Neural cell (in vitro differentiated cells): ENCODE measurements around the gene PDS5A. TPM values are rescaled to one million over a fixed set of nuclear protein-coding genes. Genes with fewer than 3 reads are reported as not detected.

Experiments
- H2AFZ ChIP-seq: fragments of 200-600, 300-800 bp; sonication (generic), shearing (Covaris generic); 2 replicates; pipeline ENCODE4 v1.6.0; 2014; ENCODE audit warnings: low read depth, mild to moderate bottlenecking, antibody characterized with exemption, low read length, moderate library complexity
- H3F3A ChIP-seq: fragments of 200-600 bp; shearing (Covaris generic); 2 replicates; pipeline ENCODE4 v1.6.1; 2016; ENCODE audit warnings: mild to moderate bottlenecking, moderate library complexity, mixed read lengths, antibody characterized with exemption, low read length; ENCODE audit not compliant: insufficient read depth, poor library complexity, severe bottlenecking
- H3K27ac ChIP-seq: fragments of 200-600, 300-800 bp; sonication (generic), shearing (Covaris generic); 2 replicates; pipeline ENCODE4 v1.5.1; 2014; ENCODE audit warnings: mild to moderate bottlenecking, low read length, moderate library complexity
- H3K27me3 ChIP-seq: fragments of 300-800, 200-600 bp; sonication (generic), shearing (Covaris generic); 2 replicates; pipeline ENCODE4 v1.6.0; 2014; ENCODE audit warnings: mild to moderate bottlenecking, low read depth, low read length, moderate library complexity; ENCODE audit not compliant: insufficient read depth
- H3K36me3 ChIP-seq: fragments of 300-800, 200-600 bp; sonication (generic), shearing (Covaris generic); 2 replicates; pipeline ENCODE4 v1.5.1; 2014; ENCODE audit warnings: mild to moderate bottlenecking, antibody characterized with exemption, low read length, moderate library complexity; ENCODE audit not compliant: insufficient read depth
- H3K4me2 ChIP-seq: fragments of 300-800, 200-600 bp; sonication (generic), shearing (Covaris generic); 2 replicates; pipeline ENCODE4 v1.6.0; 2014; ENCODE audit warnings: mild to moderate bottlenecking, low read length
- H3K4me3 ChIP-seq: fragments of 300-800, 200-600 bp; sonication (generic), shearing (Covaris generic); 2 replicates; pipeline ENCODE4 v1.5.1; 2014; ENCODE audit warnings: mild to moderate bottlenecking, low read length, moderate library complexity
- H3K79me2 ChIP-seq: fragments of 200-600 bp; shearing (Covaris generic); replicated peaks from 2 replicates; pipeline ENCODE4 v1.6.0; 2014; ENCODE audit warnings: mild to moderate bottlenecking, low read length, moderate library complexity; ENCODE audit not compliant: insufficient read depth
- H3K9ac ChIP-seq: fragments of 300-800, 200-600 bp; sonication (generic), shearing (Covaris generic); 2 replicates; pipeline ENCODE4 v1.6.1; 2016; ENCODE audit warnings: mild to moderate bottlenecking, low read length, mixed read lengths
- H3K9me2 ChIP-seq: fragments of 200-600 bp; shearing (Covaris generic); 2 replicates; pipeline ENCODE4 v1.6.1; 2016; ENCODE audit warnings: mild to moderate bottlenecking, low read length, mixed read lengths; ENCODE audit not compliant: insufficient read depth
- H3K9me3 ChIP-seq: fragments of 200-600, 300-800 bp; sonication (generic), shearing (Covaris generic); 2 replicates; pipeline ENCODE4 v1.6.1; 2016; ENCODE audit warnings: mild to moderate bottlenecking, mixed run types, low read length, moderate library complexity, mixed read lengths
- H4K20me1 ChIP-seq: fragments of 200-600 bp; shearing (Covaris generic); 2 replicates; pipeline ENCODE4 v1.6.1; 2016; ENCODE audit warnings: mild to moderate bottlenecking, mixed run types; ENCODE audit not compliant: insufficient read depth
- EP300 ChIP-seq: fragments of 450-650 bp; conservative IDR thresholded peaks from 2 replicates; pipeline ENCODE4 v1.6.1; 2014; ENCODE audit warnings: antibody characterized with exemption, mild to moderate bottlenecking, moderate library complexity; ENCODE audit not compliant: poor library complexity, severe bottlenecking
- EZH2 ChIP-seq: fragments of 200-600, 300-800 bp; shearing (Covaris generic), sonication (generic); IDR thresholded peaks from 2 replicates; pipeline ENCODE4 v1.6.1; 2014; ENCODE audit warnings: antibody characterized with exemption, low read length, borderline replicate concordance, mild to moderate bottlenecking; ENCODE audit not compliant: insufficient read depth, poor library complexity, severe bottlenecking
- MXI1 ChIP-seq: fragments of 450-650 bp; conservative IDR thresholded peaks from 2 replicates; pipeline ENCODE4 v1.6.1; 2014; ENCODE audit warnings: antibody characterized with exemption, mild to moderate bottlenecking; ENCODE audit not compliant: poor library complexity, severe bottlenecking
- POLR2AphosphoS5 ChIP-seq: IDR thresholded peaks from 2 replicates; pipeline ENCODE4 v1.6.1; 2012
- RAD21 ChIP-seq: fragments of 450-650 bp; conservative IDR thresholded peaks from 2 replicates; pipeline ENCODE4 v1.6.1; 2014; ENCODE audit warnings: antibody characterized with exemption, mild to moderate bottlenecking, moderate library complexity
- SMC3 ChIP-seq: fragments of 450-650 bp; conservative IDR thresholded peaks from 2 replicates; pipeline ENCODE4 v1.6.1; 2014; ENCODE audit warnings: antibody characterized with exemption, mild to moderate bottlenecking, moderate library complexity; ENCODE audit not compliant: poor library complexity
- TAF1 ChIP-seq: IDR thresholded peaks from 2 replicates; pipeline ENCODE4 v1.6.1; 2012; ENCODE audit warnings: low read depth
- polyA plus RNA-seq: library from polyadenylated mRNA; depleted of rRNA; stranded (reverse); fragments of >200 nt; gene quantifications from 2 replicates; pipeline ENCODE4 v1.2.3, GENCODE V29; 2014
- TF ChIP-seq, protein P1 (sequence below): IDR thresholded peaks from 2 replicates; pipeline ENCODE4 v1.6.1; 2012; ENCODE audit warnings: borderline replicate concordance
- TF ChIP-seq, protein P2 (sequence below): fragments of 450-650 bp; IDR thresholded peaks from 2 replicates; pipeline ENCODE4 v1.5.1; 2014; ENCODE audit warnings: antibody characterized with exemption, mild to moderate bottlenecking, moderate library complexity; ENCODE audit not compliant: poor library complexity, severe bottlenecking

PDS5A gene
- polyA plus RNA-seq, 1 donor from 2014 or later = 46.3 TPM

GRCh38 chr4:39825090-39825489 lies 152.6 kb downstream of the PDS5A start:
- Histone ChIP-seq H3K36me3 (no peaks in the 10 kb centered on the region), H3K79me2 (no peaks in the 10 kb centered on the region), H3K9ac (no peak overlapping the region), H2AFZ (no peak overlapping the region), H3K27me3 (no peaks in the 10 kb centered on the region), H3K4me3 (no peak overlapping the region), H3K4me2 (no peak overlapping the region), H3K27ac (no peak overlapping the region), H3K9me2 (no peaks in the 10 kb centered on the region), H3K9me3 (no peaks in the 10 kb centered on the region), H3F3A (no peaks in the 10 kb centered on the region), H4K20me1 (no peaks in the 10 kb centered on the region)
- TF ChIP-seq, protein P1, sequence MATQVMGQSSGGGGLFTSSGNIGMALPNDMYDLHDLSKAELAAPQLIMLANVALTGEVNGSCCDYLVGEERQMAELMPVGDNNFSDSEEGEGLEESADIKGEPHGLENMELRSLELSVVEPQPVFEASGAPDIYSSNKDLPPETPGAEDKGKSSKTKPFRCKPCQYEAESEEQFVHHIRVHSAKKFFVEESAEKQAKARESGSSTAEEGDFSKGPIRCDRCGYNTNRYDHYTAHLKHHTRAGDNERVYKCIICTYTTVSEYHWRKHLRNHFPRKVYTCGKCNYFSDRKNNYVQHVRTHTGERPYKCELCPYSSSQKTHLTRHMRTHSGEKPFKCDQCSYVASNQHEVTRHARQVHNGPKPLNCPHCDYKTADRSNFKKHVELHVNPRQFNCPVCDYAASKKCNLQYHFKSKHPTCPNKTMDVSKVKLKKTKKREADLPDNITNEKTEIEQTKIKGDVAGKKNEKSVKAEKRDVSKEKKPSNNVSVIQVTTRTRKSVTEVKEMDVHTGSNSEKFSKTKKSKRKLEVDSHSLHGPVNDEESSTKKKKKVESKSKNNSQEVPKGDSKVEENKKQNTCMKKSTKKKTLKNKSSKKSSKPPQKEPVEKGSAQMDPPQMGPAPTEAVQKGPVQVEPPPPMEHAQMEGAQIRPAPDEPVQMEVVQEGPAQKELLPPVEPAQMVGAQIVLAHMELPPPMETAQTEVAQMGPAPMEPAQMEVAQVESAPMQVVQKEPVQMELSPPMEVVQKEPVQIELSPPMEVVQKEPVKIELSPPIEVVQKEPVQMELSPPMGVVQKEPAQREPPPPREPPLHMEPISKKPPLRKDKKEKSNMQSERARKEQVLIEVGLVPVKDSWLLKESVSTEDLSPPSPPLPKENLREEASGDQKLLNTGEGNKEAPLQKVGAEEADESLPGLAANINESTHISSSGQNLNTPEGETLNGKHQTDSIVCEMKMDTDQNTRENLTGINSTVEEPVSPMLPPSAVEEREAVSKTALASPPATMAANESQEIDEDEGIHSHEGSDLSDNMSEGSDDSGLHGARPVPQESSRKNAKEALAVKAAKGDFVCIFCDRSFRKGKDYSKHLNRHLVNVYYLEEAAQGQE = no peak
- TF ChIP-seq RAD21 (no peak), EZH2 (no peak), SMC3 (no peak), POLR2AphosphoS5 (no peak), MXI1 (no peak), TAF1 (no peak), EP300 (no peak)
- TF ChIP-seq, protein P2, sequence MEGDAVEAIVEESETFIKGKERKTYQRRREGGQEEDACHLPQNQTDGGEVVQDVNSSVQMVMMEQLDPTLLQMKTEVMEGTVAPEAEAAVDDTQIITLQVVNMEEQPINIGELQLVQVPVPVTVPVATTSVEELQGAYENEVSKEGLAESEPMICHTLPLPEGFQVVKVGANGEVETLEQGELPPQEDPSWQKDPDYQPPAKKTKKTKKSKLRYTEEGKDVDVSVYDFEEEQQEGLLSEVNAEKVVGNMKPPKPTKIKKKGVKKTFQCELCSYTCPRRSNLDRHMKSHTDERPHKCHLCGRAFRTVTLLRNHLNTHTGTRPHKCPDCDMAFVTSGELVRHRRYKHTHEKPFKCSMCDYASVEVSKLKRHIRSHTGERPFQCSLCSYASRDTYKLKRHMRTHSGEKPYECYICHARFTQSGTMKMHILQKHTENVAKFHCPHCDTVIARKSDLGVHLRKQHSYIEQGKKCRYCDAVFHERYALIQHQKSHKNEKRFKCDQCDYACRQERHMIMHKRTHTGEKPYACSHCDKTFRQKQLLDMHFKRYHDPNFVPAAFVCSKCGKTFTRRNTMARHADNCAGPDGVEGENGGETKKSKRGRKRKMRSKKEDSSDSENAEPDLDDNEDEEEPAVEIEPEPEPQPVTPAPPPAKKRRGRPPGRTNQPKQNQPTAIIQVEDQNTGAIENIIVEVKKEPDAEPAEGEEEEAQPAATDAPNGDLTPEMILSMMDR = no peak

- Histone ChIP-seq H3K9ac (no peak overlapping the region), H2AFZ (no peak overlapping the region), H3F3A (no peaks in the 10 kb centered on the region), H3K27ac (no peak overlapping the region), H3K9me2 (no peaks in the 10 kb centered on the region), H3K9me3 (no peaks in the 10 kb centered on the region), H3K27me3 (no peaks in the 10 kb centered on the region), H3K4me2 (no peak overlapping the region), H3K36me3 (no peaks in the 10 kb centered on the region), H3K79me2 (no peaks in the 10 kb centered on the region), H3K4me3 (no peak overlapping the region), H4K20me1 (no peaks in the 10 kb centered on the region)
- TF ChIP-seq MXI1 (no peak), RAD21 (no peak), SMC3 (no peak), TAF1 (no peak), EZH2 (no peak), POLR2AphosphoS5 (no peak), EP300 (no peak)
- TF ChIP-seq, protein P1 = no peak
- TF ChIP-seq, protein P2 = no peak
Measured at GRCh38 chr4:39823191-39823590, 154.5 kb downstream of the PDS5A start.
